Caco-2 (cell line): ENCODE data around the gene PRKCQ. TPM values are rescaled to one million over a fixed set of nuclear protein-coding genes. Genes with fewer than 3 reads are reported as not detected.

Source experiments
- BruUV-seq: library from RNA; stranded (reverse); fragments of 400-500 nt; replicated peaks from 2 replicates; lab custom pipeline; 2021; lab: Mats Ljungman, UMichigan
- CTCF ChIA-PET: fragments of 300-600 bp; sonication (Branson Sonifier 250); formaldehyde crosslinking; loops from one replicate; lab custom pipeline; 2022; ENCODE audit warnings: antibody characterized with exemption; lab: Charles Lee
- POLR2A ChIA-PET: fragments of 300-600 bp; sonication (Branson Sonifier 250); formaldehyde crosslinking; loops from one replicate; lab custom pipeline; 2022; ENCODE audit warnings: antibody characterized with exemption; lab: Charles Lee
- DNase-seq, 2 experiments: peaks; one replicate each; pipeline versions ENCODE4 v3.0.0 to v3.0.0-alpha.2; 2020 to 2022
- H3K27me3 ChIP-seq: replicated peaks from 2 replicates; pipeline ENCODE4 v1.6.0; 2011; ENCODE audit warnings: low read length; ENCODE audit not compliant: control insufficient read depth, insufficient read depth
- H3K36me3 ChIP-seq: 2 replicates; pipeline ENCODE4 v1.5.1; 2011; ENCODE audit warnings: low read length; ENCODE audit not compliant: control insufficient read depth, insufficient read depth
- H3K4me1 ChIP-seq: fragments of 250-450 bp; sonication (Bioruptor Pico); 2 replicates; pipeline ENCODE4 v1.5.1; 2020; ENCODE audit warnings: mild to moderate bottlenecking
- H3K4me3 ChIP-seq: 2 replicates; pipeline ENCODE4 v1.5.1; 2011; ENCODE audit warnings: low read depth, mild to moderate bottlenecking, control low read depth, low read length
- H3K9me3 ChIP-seq: fragments of 250-450 bp; sonication (Bioruptor Pico); 2 replicates; pipeline ENCODE4 v1.5.1; 2020; ENCODE audit warnings: mild to moderate bottlenecking, moderate library complexity
- H3K27ac Mint-ChIP-seq: one replicate; pipeline ENCODE4 v1.8.0; 2022; ENCODE audit warnings: mixed read lengths; ENCODE audit not compliant: unreplicated experiment
- H3K27me3 Mint-ChIP-seq: one replicate; pipeline ENCODE4 v1.8.0; 2022; ENCODE audit warnings: mixed read lengths; ENCODE audit not compliant: insufficient read depth, unreplicated experiment
- H3K36me3 Mint-ChIP-seq: one replicate; pipeline ENCODE4 v1.8.0; 2022; ENCODE audit warnings: mild to moderate bottlenecking, mixed read lengths; ENCODE audit not compliant: insufficient read depth, unreplicated experiment
- H3K4me1 Mint-ChIP-seq: one replicate; pipeline ENCODE4 v1.8.0; 2022; ENCODE audit warnings: low read depth, mixed read lengths; ENCODE audit not compliant: unreplicated experiment
- H3K4me3 Mint-ChIP-seq: one replicate; pipeline ENCODE4 v1.8.0; 2022; ENCODE audit warnings: mild to moderate bottlenecking, moderate library complexity, mixed read lengths; ENCODE audit not compliant: unreplicated experiment
- H3K9me3 Mint-ChIP-seq: one replicate; pipeline ENCODE4 v1.8.0; 2022; ENCODE audit warnings: mixed read lengths; ENCODE audit not compliant: unreplicated experiment
- CTCF ChIP-seq, 2 experiments: fragments of 200-600 bp in 1 of 2; IDR thresholded peaks; 1 replicate in 1 of 2; 2 replicates in 1 of 2; pipeline versions ENCODE4 v1.5.1 to v1.8.0; 2011 to 2022; ENCODE audit warnings: antibody characterized with exemption in 1 of 2, control low read depth in 1 of 2, inconsistent platforms in 1 of 2, low read depth in 1 of 2, low read length in 1 of 2, mild to moderate bottlenecking in 1 of 2, moderate library complexity in 1 of 2; ENCODE audit not compliant: insufficient read depth in 1 of 2, severe bottlenecking in 1 of 2, unreplicated experiment in 1 of 2
- intact Hi-C: fragments of 100-400 bp; cut with micrococcal nuclease; formaldehyde crosslinking; loops from one replicate; pipeline ENCODE4 v1.10.0; 2022; ENCODE audit not compliant: unreplicated experiment
- total RNA-seq: library from RNA; stranded (reverse); gene quantifications from 2 replicates; pipeline ENCODE4 v1.2.3, GENCODE V29; 2022

PRKCQ gene
- total RNA-seq, 1 experiment from 2014 or later = 2.4 TPM

- Histone ChIP-seq H3K36me3 (no peaks in the 10 kb centered on the region), H3K4me3 (no peak overlapping the region), H3K27me3 (no peaks in the 10 kb centered on the region), H3K4me1 (no peaks in the 10 kb centered on the region), H3K9me3 (peaks cover 14% of the 10 kb centered on the region)
- no peak overlapping the region for H3K27ac Mint-ChIP-seq
- no TSS peak for BruUV-seq
- TF ChIP-seq CTCF (IDR thresholded peaks at IDR 0.05; ENCODE audit: insufficient read depth in 1 of 2, low read depth in 1 of 2, low read length in 1 of 2, severe bottlenecking in 1 of 2, unreplicated experiment in 1 of 2) = no peak
- no peak for DNase-seq
- no peak overlapping the region for H3K4me3 Mint-ChIP-seq
- no peaks in the 10 kb centered on the region for H3K36me3 Mint-ChIP-seq
- H3K9me3 Mint-ChIP-seq = peaks cover 22% of the 10 kb centered on the region
- intact Hi-C loops = no loop called here
- POLR2A ChIA-PET = no interaction called here
- H3K27me3 Mint-ChIP-seq = no peaks in the 10 kb centered on the region
- H3K4me1 Mint-ChIP-seq = no peaks in the 10 kb centered on the region
- CTCF ChIA-PET = interaction anchor here (0.7 kb wide), 1 partner anchor 16 kb away, joined by 3 read pairs; no protein-coding TSS in a partner anchor
These were observed 194.4 kb downstream of the PRKCQ start for GRCh38 chr10:6385665-6386064.

GRCh38 chr10:6384847-6385246, 195.2 kb downstream of the PRKCQ start:
- ChIA-PET CTCF (no interaction called here), POLR2A (no interaction called here)
- H3K9me3 ChIP-seq = peaks cover 22% of the 10 kb centered on the region
- H3K27ac Mint-ChIP-seq = no peak overlapping the region
- H3K9me3 Mint-ChIP-seq = peaks cover 15% of the 10 kb centered on the region
- H3K36me3 Mint-ChIP-seq = no peaks in the 10 kb centered on the region
- no peaks in the 10 kb centered on the region for H3K4me1 Mint-ChIP-seq
- no peaks in the 10 kb centered on the region for H3K27me3 Mint-ChIP-seq
- H3K36me3 ChIP-seq = no peaks in the 10 kb centered on the region
- no peak for TF ChIP-seq CTCF (IDR thresholded peaks at IDR 0.05; ENCODE audit: insufficient read depth in 1 of 2, low read depth in 1 of 2, low read length in 1 of 2, severe bottlenecking in 1 of 2, unreplicated experiment in 1 of 2)
- no peaks in the 10 kb centered on the region for H3K27me3 ChIP-seq
- DNase-seq = no peak
- H3K4me3 ChIP-seq = no peak overlapping the region
- no TSS peak for BruUV-seq
- intact Hi-C loops = no loop called here
- H3K4me3 Mint-ChIP-seq = no peak overlapping the region
- no peaks in the 10 kb centered on the region for H3K4me1 ChIP-seq

- ChIA-PET CTCF (interaction anchor here (0.5 kb wide), 1 partner anchor 17 kb away, joined by 5 read pairs; no protein-coding TSS in a partner anchor), POLR2A (no interaction called here)
- Mint-ChIP-seq H3K36me3 (no peaks in the 10 kb centered on the region), H3K27ac (no peak overlapping the region), H3K27me3 (no peaks in the 10 kb centered on the region), H3K9me3 (peaks cover 20% of the 10 kb centered on the region), H3K4me3 (no peak overlapping the region), H3K4me1 (no peaks in the 10 kb centered on the region)
- no TSS peak for BruUV-seq
- Histone ChIP-seq H3K4me3 (no peak overlapping the region), H3K27me3 (no peaks in the 10 kb centered on the region), H3K4me1 (no peaks in the 10 kb centered on the region), H3K36me3 (no peaks in the 10 kb centered on the region), H3K9me3 (peaks cover 30% of the 10 kb centered on the region)
- DNase-seq = no peak
- intact Hi-C loops = no loop called here
- TF ChIP-seq CTCF (IDR thresholded peaks at IDR 0.05; ENCODE audit: insufficient read depth in 1 of 2, low read depth in 1 of 2, low read length in 1 of 2, severe bottlenecking in 1 of 2, unreplicated experiment in 1 of 2) = no peak
These were observed 196.0 kb downstream of the PRKCQ start for GRCh38 chr10:6384031-6384430.
